Stomach smooth muscle (tissue), 2 donors: ENCODE measurements around the gene MTMR6.

Source experiments
- H3K27ac ChIP-seq: one replicate; pipeline ENCODE4 v1.7.0; 2013; ENCODE audit warnings: mild to moderate bottlenecking, low read length, inconsistent platforms
- H3K27me3 ChIP-seq, 2 donors: one replicate each; pipeline ENCODE4 v1.7.0; 2013; ENCODE audit warnings: low read length in 2 of 2; ENCODE audit not compliant: insufficient read depth in 2 of 2, control insufficient read depth in 1 of 2
- H3K36me3 ChIP-seq, 2 donors: one replicate each; pipeline ENCODE4 v1.7.0; 2013; ENCODE audit warnings: low read length in 2 of 2; ENCODE audit not compliant: control insufficient read depth in 2 of 2, insufficient read depth in 2 of 2
- H3K4me1 ChIP-seq: one replicate; pipeline ENCODE4 v1.7.0; 2013; ENCODE audit warnings: low read length; ENCODE audit not compliant: control insufficient read depth, insufficient read depth
- H3K4me3 ChIP-seq, 2 donors: one replicate each; pipeline ENCODE4 v1.7.0; 2013; ENCODE audit warnings: low read length in 2 of 2
- H3K9ac ChIP-seq, 2 donors: one replicate each; pipeline ENCODE4 v1.7.0; 2013; ENCODE audit warnings: low read length in 2 of 2, mild to moderate bottlenecking in 1 of 2
- H3K9me3 ChIP-seq, 2 donors: one replicate each; pipeline ENCODE4 v1.7.0; 2013; ENCODE audit warnings: low read length in 2 of 2; ENCODE audit not compliant: control insufficient read depth in 2 of 2
- donor health status: healthy.
- donor health status: Pancreatic carcinoma.

The MTMR6 gene

DNA sequence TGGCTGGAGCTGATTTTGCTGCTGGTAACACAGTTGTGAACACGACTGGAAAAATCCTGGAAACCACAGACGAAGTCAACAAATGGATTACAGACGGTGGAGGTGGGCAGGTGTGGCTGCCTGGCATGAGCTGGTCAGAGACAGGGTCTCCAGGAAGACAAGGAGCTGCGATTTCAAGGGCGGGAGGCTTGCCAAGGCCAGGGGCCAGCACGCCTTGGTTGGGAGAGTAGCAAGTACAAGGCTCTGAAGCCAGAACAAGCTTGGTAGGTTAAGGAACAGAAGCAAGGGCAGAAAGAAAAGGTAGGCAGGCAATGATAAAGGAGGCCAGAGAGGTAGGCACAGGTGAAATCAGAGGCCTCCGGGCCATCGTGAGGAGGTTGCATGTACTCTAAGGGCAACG, 64.5 kb downstream of the MTMR6 start:
- Histone ChIP-seq H3K27me3 (peaks cover 0 to 5% of the 10 kb centered on the region in 2 donors), H3K36me3 (no peaks in the 10 kb centered on the region), H3K9me3 (no peaks in the 10 kb centered on the region), H3K4me3 (no peak overlapping the region), H3K4me1 (no peaks in the 10 kb centered on the region), H3K27ac (no peak overlapping the region), H3K9ac (no peak overlapping the region)

DNA sequence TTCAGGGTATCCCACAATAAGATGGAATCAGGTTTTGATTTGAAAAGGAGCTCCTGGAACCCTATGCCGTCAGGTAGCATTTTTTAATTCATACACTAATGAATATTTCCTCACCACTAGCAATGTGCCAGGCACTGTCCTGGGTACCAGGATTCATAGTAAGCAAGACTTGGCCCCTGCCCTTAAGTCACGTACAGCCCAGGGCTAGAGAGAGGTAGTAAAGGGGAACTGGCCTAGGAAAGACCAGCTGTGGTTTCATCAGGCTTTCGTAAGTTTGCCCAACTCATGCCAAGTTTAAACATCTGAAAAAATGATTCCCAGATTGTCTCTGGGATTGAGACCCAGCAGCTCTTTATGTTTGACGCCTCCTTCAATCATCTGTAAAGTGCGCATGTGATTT, 69.3 kb downstream of the MTMR6 start:
- H3K27me3 ChIP-seq = peaks cover 0 to 9% of the 10 kb centered on the region in 2 donors
- H3K36me3 ChIP-seq = no peaks in the 10 kb centered on the region
- H3K4me3 ChIP-seq = no peak overlapping the region
- H3K9me3 ChIP-seq = no peaks in the 10 kb centered on the region
- no peak overlapping the region for H3K27ac ChIP-seq
- no peak overlapping the region for H3K9ac ChIP-seq
- no peaks in the 10 kb centered on the region for H3K4me1 ChIP-seq

DNA sequence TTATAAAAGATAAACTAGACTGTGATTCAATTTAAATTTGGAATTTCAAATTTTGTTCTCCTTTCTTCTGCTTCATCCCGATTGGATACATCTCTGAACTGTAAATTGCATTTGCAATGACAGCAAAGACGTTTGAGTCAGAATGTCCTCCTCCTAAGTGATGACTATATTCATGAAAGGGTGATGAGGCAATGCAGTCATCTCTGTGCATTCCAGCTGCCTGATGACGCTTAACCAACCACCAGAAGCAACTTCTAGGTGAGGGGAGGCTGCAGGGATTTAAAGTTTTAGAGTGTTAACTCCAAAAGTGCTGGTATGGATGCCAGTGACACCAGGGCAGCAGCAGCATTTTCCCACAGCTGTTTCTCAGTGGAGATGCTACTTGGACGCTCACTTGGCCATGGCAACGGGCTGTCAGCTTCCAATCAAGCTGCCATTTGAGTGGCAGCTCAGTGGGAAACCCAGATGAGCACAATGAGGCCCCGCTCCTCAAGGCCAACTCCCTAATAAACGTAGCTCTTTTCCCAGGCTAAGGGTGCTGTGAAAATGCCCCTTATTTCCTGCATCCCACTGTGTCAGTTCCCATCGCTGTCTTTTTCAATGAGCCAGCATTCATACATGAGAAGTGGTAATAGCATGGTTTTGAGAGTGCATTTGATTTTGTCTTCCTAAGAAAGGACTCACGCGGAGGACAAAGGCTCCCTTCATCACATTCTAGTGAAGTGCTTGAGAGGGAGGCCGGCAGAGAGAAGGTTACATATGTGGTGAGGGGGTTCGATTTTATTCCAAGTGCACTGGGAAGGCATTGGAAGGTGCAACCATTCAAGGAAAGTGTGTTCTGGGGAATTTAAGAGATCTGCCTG, 70.0 kb downstream of the MTMR6 start:
- Histone ChIP-seq H3K9ac (no peak overlapping the region), H3K27me3 (peaks cover 0 to 5% of the 10 kb centered on the region in 2 donors), H3K4me3 (no peak overlapping the region), H3K9me3 (no peaks in the 10 kb centered on the region), H3K4me1 (no peaks in the 10 kb centered on the region), H3K27ac (no peak overlapping the region), H3K36me3 (no peaks in the 10 kb centered on the region)

DNA sequence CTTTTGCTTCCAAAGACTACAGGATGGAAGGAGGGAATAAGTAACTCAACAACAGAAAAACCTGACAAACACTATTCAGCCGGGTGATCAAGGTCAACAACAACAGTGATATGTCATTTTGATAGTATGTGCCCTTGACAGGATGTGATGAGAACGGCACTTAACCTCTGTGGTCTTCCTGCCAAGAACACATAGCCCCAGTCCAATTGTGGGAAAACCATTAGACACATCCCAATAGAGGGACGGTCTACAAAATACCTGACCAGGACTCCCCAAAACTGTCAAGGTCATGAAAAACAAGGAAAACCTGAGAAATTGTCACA, 72.1 kb downstream of the MTMR6 start:
- Histone ChIP-seq H3K9ac (no peak overlapping the region), H3K4me3 (no peak overlapping the region), H3K27me3 (peaks cover 0 to 5% of the 10 kb centered on the region in 2 donors), H3K27ac (no peak overlapping the region), H3K36me3 (no peaks in the 10 kb centered on the region), H3K9me3 (no peaks in the 10 kb centered on the region), H3K4me1 (no peaks in the 10 kb centered on the region)

DNA sequence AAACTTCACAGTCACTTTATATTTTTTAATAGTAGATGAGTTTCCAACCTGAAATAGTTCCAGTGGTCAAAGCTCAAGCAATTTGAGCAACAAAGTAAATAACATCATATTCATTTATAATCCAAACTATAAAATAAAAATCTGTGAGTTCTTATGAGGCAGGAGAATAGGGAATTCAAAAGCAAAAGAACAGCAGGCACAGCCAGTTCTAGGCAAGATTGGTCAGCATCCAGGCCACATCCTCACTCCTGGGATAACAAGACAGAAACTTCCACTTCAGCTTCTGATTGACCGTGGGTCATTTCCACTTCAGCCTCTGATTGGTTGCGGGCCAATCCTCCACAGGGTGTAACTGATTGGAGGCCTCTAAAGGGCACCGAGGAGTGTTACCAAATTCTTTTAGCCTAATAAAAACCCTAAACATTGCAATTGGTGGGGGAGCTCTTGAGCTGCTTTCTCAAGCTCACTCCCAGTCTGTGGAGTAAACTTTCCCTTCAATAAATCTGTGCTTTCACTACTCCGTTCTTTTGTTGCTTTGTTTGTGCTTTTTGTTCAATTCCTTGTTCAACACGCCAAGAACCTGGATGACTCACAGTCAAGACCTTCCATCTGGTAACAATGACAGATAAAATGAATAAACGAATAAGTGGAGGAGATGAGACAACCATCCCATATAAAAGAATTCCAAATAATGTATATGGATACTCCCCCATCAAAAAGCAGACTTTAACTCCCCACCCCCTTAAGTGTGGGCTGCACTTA, 72.6 kb downstream of the MTMR6 start:
- H3K4me3 ChIP-seq = no peak overlapping the region
- H3K27ac ChIP-seq = no peak overlapping the region
- H3K27me3 ChIP-seq = peaks cover 0 to 5% of the 10 kb centered on the region in 2 donors
- no peaks in the 10 kb centered on the region for H3K36me3 ChIP-seq
- no peak overlapping the region for H3K9ac ChIP-seq
- no peaks in the 10 kb centered on the region for H3K4me1 ChIP-seq
- no peaks in the 10 kb centered on the region for H3K9me3 ChIP-seq

DNA sequence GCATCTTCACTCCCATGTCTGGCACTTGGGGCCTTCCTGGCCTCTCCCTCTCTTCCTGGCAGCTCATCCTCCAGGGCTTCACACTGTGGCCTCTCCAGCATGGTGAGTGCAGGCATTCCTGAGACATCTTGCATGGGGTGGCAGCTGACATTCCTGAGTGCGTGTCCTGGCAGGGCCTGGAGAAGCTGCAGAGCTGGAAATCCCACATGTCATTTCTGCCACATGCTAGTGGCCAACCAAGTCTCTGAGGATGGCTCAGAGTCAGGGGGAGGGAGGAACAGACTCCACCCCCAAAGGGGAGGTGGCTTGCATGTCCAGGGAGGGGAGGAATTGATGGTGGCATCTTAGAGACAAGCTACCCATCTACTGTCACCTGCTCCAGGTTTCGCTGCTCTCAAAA, 73.6 kb downstream of the MTMR6 start:
- H3K9me3 ChIP-seq = no peaks in the 10 kb centered on the region
- peaks cover 0 to 5% of the 10 kb centered on the region in 2 donors for H3K27me3 ChIP-seq
- no peak overlapping the region for H3K9ac ChIP-seq
- no peaks in the 10 kb centered on the region for H3K36me3 ChIP-seq
- no peak overlapping the region for H3K27ac ChIP-seq
- no peak overlapping the region for H3K4me3 ChIP-seq
- H3K4me1 ChIP-seq = no peaks in the 10 kb centered on the region

DNA sequence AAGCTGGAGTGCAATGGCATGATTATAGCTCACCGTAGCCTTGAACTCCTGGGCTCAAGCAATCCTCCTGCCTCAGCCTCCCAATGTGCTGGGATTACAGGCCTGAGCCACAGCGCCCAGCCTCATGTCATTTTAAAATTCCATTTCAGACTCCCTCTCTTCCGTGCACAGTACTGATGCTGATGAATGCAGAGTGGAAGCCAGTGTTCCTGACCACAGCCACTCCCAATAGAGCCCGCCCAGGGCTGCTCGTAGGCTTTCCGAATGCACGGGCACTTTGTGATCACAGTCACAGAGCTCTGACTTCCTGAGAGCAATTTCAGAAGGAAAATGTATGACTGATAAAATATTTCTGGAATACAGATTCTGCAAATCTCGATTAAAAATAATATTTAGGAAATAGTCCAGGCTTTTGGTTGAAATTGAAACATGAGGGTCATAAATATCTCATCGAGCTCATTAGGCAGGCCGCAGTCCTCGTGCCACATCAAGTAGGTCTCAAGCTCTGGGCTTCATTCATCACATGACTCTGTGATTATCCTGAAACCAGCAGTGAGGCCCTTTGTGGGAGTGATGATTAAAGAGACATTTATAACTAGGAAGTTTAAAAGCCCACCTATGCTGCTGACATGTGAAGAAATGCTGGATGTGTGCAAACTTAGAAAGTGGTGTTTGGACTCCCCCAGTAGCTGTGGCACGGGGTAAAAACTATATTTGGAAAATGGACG, 76.3 kb downstream of the MTMR6 start:
- Histone ChIP-seq H3K9ac (no peak overlapping the region), H3K36me3 (no peaks in the 10 kb centered on the region), H3K27me3 (peaks cover 0 to 2% of the 10 kb centered on the region in 2 donors), H3K27ac (no peak overlapping the region), H3K9me3 (no peaks in the 10 kb centered on the region), H3K4me3 (no peak overlapping the region), H3K4me1 (no peaks in the 10 kb centered on the region)

DNA sequence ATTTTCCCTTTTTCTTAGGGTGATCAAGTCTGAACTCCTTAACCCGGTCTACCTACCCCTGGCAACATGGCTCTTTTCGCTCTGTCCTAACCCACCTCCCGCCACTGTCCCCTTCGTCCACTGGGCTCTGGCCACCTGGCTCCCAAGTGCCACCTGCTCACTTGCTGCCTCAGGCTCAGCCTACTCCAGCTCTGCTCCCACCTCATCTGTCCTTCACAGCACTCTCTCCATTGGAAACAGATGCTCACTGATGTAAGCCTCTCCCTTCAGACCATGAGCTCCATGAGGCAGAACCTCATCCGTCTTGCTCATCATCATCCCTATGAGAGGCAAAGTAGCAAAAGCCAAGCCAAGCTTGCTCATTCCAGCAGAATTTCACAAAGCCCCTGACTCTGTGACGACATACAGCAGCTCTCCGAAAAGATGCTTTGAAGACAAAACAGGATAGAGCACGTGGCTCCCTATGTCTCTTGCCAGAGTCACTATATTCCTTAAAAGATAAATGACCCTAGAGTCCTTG, 79.9 kb downstream of the MTMR6 start:
- no peaks in the 10 kb centered on the region for H3K4me1 ChIP-seq
- no peak overlapping the region for H3K27ac ChIP-seq
- H3K36me3 ChIP-seq = no peaks in the 10 kb centered on the region
- H3K9me3 ChIP-seq = no peaks in the 10 kb centered on the region
- no peak overlapping the region for H3K4me3 ChIP-seq
- peaks cover 0 to 5% of the 10 kb centered on the region in 2 donors for H3K27me3 ChIP-seq
- H3K9ac ChIP-seq = no peak overlapping the region

DNA sequence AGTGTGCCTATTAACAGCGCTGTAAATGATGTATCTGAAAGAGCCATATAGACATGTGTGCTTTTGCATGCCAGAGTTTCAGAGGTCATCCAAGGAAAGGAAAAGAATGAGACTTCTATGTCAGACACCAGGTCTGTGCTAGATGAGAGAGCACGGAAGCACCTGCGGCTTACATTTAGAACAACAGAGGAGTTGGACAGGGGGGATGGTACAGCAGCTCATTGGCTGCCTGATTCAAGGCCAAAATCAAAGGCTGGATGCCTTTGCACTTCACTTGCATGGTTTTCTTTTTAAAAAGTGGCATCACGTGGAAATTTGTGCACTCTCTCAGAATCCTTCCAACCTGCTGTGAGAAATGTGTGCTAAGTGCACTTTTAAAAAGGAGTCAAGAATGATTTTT, 82.4 kb downstream of the MTMR6 start:
- no peaks in the 10 kb centered on the region for H3K4me1 ChIP-seq
- H3K36me3 ChIP-seq = no peaks in the 10 kb centered on the region
- peaks cover 5 to 7% of the 10 kb centered on the region in 2 donors for H3K27me3 ChIP-seq
- no peak overlapping the region for H3K4me3 ChIP-seq
- no peak overlapping the region for H3K9ac ChIP-seq
- H3K9me3 ChIP-seq = peaks cover 0 to 7% of the 10 kb centered on the region in 2 donors
- no peak overlapping the region for H3K27ac ChIP-seq

DNA sequence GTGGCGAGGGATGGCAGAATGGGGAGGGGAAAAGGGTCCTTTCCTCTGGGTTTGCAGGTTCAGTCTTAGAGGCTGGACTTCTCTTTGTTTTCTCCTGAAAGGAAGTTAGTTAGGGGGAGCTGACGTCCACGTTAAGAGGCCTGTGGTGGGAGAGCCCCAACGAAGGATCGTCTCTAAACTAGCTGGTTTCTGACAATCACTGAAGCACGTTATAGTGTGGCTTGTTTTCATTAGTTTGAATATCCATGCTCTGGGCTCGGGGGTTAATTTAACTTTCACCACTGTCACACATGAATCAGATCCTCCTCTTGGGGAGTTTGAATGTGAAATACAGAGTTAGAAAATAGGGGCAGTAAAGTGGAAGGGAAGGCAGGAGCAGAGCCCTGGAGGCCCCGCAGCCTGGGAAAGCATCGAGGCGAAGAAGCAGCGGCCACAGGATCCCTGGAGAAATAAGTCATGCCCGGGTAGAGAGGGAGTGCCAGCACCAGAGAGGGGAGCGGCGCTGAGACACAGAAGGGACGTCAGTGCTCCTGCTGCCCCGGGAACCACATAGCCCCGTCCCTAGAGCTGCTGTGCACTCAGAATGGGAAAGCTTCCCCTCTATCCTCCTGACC, 84.1 kb downstream of the MTMR6 start:
- H3K27me3 ChIP-seq = peaks cover 5 to 9% of the 10 kb centered on the region in 2 donors
- no peak overlapping the region for H3K4me3 ChIP-seq
- no peak overlapping the region for H3K27ac ChIP-seq
- peaks cover 0 to 7% of the 10 kb centered on the region in 2 donors for H3K9me3 ChIP-seq
- H3K4me1 ChIP-seq = no peaks in the 10 kb centered on the region
- no peak overlapping the region for H3K9ac ChIP-seq
- no peaks in the 10 kb centered on the region for H3K36me3 ChIP-seq
